GM18907 (cell line): ENCODE measurements around the gene UCK1.

Experiments
- ATAC-seq: cut with Tn5 transposase; IDR thresholded peaks from one replicate; pipeline ENCODE4 v1.9.1; 2021; ENCODE audit warnings: mild to moderate bottlenecking, moderate library complexity; ENCODE audit not compliant: unreplicated experiment

The UCK1 gene

GRCh38 chr9:131500377-131500776, 30.7 kb downstream of the UCK1 start:
- ATAC-seq = no peak

GRCh38 chr9:131499254-131499767, 31.8 kb downstream of the UCK1 start:
- no peak for ATAC-seq

DNA sequence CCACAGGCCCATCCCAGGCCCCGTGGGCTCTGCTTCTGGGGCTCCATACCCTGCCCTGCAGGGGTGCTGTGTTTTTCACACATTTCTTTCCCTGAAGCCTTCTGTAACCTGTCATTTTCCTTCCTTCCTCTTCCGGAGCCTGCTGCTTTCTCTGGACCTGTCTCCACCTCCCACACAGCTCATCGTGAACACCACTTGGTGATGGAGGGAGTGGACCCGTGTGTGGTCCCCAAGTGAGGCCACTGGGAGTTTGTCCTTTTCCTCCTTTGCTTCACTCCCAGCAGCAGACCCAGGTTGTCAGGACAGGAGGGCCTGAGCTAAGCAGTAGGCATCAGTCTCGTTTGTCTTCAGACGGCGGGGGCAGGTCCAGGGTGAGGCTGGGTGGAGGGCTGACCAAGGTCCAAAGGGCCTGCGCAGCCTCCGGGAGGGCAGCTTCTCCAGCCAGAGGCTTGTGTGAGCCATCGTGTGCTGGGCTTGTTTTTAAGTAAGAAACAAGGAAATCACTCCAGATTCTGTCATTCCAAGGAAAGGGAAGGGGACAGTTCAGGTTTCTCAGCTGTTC, 34.1 kb downstream of the UCK1 start:
- ATAC-seq = no peak

GRCh38 chr9:131495785-131496184, 35.3 kb downstream of the UCK1 start:
- no peak for ATAC-seq

DNA sequence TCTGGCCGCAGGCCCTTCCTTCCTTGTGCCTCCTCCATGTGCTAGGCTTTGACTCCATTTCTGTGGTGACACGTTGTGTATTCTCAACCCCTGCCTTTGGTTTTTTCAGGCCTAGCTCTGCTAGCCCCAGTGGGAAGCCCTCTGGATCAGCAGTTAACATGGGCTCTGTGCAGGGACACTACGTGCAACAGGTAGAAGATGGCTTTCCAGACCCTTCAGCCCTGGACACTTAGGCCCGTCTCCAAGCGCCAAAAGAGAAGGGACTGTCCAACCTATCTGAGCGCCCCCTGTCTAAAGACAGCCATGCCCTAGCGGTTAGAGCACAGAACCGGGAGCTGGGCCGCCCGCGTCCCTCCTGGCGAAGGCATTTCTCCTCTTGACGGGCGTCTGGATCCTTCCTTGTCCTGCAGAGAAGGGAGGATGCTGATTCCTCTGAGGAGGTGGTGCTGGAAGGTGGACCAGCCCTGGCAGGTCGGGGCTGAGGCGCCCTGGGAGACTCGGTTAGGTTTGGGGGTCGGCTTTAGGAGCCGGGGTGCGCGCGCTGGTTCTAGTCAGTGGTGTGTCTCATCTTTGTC, 36.7 kb downstream of the UCK1 start:
- no peak for ATAC-seq

- no peak for ATAC-seq
These were observed 39.0 kb downstream of the UCK1 start for GRCh38 chr9:131492070-131492469.

DNA sequence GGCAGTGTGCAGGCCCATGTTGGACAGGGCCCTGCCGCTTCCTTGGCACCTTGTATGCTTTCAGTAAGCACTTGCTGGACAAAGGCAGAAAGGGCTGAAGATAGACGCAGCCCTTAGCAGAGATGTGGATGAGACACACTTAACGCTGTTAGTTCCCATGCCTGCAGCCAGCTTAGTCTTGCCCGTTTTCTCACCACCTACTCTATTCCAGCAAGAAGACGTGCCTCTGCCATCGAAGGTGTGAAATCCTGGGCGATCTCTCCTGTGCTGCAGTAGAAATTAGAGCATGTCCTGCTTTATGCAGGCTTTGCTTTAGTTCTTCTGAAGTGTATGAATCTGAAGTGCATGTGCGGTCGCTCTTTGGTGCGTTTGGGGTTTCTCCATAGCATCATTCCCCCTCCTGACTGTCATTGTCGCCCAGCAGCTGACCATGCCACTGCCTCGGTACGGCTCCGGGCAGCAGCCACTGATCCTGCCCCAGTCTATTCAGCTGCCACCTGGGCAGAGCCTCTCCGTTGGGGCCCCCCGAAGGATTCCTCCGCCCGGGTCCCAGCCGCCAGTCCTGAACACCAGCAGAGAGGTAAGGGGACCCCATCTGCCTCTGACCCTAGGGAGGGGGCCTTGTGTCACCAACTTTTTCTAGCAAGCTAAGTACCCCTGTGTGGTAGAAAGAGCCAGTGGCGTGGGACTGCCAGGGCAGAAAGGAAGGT, 39.9 kb downstream of the UCK1 start:
- no peak for ATAC-seq

- no peak for ATAC-seq
These were observed 40.5 kb downstream of the UCK1 start for GRCh38 chr9:131490514-131490913.

DNA sequence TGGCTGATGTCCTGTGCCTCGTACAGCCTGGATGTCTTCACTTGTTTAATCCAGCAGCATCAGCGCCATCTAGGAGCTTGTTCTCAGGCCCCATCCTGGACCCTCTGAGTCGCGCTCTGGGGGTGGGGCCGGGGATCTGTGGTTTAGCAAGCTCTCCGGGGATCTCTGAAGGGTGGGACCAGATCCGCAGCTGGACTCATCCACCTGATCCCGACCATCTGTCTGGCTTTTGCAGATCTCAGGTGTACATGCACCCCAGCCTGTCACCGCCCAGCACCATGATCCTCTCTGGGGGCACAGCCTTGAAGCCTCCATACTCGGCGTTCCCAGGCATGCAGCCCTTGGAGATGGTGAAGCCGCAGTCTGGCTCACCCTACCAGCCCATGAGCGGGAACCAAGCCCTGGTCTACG, 43.4 kb downstream of the UCK1 start:
- no peak for ATAC-seq

DNA sequence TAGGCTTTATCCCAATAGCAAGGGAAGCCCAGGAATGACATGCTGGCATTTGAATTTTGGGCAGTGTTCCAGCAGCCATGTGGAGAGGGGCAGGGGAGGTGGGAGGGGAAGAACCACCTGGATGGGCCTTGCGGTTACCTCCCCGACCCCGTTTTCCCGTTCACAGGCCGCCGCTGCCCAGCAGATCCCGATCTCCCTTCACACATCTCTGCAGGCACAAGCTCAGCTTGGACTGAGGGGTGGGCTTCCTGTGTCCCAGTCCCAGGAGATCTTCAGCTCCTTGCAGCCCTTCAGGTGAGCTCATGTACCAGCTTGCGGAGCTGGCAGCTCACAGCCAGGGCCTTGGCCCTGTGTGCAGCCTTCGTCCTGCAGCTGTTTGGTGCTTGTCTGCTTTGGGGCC, 44.1 kb downstream of the UCK1 start:
- ATAC-seq = no peak

- no peak for ATAC-seq
These were observed 45.2 kb downstream of the UCK1 start for GRCh38 chr9:131485728-131486422.

GRCh38 chr9:131485206-131485605, 45.9 kb downstream of the UCK1 start:
- no peak for ATAC-seq

DNA sequence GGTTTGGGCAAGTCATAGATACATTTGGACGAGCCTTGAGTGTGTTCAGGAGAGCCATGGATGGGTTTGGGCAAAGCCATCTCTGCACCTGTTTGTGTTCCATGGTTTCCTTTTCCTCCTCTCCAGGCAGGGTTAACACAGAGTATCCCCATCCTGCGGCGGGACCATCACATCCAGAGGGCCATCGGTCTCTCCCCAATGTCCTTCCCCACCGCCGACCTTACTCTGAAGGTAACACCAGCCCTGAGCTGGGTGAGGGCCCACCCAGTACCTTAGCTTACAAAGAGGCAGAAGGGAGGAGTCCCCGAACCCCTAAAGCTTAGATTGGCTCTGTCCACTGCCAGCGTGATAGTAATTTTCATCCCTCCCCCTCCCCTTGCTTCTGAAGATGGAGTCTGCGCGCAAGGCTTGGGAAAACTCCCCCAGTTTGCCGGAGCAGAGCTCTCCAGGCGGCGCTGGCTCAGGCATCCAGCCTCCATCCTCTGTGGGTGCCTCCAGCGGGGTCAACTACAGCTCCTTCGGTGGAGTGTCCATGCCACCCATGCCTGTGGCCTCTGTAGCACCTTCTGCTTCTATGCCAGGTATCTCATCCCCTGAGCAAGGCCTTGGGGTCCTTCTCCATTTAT, 46.4 kb downstream of the UCK1 start:
- ATAC-seq = no peak

GRCh38 chr9:131484051-131484445, 47.0 kb downstream of the UCK1 start:
- no peak for ATAC-seq

DNA sequence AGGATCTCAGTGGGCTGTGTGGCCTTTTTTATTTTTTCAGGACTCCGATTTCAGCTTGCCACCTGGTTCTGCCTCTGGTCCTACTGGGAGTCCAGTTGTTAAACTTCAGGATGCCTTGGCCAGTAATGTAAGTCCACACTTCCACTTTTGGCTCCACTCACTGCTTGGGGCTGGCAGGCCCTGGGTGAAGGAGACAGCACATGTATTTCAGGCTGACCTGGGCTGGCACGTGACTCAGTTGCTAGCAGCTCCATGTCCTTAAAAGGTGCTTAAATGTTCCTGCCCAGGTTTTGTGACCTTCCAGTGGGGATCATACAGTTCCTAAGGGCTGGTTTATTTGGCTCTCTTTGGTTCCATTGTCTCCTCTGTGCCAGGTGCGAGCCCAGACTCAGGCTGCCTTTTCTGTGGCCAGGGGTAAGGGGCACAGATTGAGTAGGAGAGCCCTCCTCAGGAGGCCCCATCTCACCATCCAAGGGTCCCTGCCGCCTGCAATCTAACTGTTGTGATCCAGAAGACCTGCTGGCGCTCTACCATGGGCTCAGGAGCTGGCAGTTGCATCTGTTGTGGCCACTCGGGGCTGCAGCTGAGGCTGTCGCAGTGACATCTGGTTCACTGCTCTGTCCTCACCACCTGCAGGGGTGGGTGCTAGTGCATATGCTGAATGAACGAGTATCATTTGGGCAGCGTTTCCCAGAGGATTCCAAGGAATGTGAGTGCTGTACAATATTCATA, 47.6 kb downstream of the UCK1 start:
- no peak for ATAC-seq

DNA sequence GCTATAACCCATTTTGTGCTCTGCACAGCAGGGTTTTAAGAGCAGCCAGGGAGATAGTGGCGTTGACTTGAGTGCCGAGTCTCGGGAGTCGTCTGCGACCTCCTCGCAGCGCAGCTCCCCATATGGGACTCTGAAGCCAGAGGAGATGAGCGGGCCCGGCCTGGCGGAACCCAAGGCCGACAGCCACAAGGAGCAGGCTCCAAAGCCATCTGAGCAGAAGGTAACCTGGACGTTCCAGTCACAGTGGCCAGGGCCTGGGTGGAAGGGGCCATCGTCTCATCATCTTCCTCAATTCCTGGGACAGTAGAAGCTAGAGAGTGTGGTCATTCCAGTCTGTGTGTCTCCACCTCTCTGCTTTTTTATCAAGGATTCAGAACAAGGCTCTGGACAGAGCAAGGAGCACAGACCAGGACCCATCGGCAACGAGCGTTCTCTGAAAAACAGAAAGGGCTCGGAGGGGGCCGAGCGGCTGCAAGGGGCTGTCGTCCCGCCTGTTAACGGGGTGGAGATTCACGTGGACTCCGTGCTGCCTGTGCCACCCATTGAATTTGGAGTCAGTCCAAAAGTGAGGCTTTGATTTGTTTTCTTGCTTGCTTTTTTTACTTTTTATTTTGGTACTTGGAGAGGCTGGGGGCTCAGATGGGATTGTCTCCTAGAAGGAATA, 48.6 kb downstream of the UCK1 start:
- no peak for ATAC-seq

DNA sequence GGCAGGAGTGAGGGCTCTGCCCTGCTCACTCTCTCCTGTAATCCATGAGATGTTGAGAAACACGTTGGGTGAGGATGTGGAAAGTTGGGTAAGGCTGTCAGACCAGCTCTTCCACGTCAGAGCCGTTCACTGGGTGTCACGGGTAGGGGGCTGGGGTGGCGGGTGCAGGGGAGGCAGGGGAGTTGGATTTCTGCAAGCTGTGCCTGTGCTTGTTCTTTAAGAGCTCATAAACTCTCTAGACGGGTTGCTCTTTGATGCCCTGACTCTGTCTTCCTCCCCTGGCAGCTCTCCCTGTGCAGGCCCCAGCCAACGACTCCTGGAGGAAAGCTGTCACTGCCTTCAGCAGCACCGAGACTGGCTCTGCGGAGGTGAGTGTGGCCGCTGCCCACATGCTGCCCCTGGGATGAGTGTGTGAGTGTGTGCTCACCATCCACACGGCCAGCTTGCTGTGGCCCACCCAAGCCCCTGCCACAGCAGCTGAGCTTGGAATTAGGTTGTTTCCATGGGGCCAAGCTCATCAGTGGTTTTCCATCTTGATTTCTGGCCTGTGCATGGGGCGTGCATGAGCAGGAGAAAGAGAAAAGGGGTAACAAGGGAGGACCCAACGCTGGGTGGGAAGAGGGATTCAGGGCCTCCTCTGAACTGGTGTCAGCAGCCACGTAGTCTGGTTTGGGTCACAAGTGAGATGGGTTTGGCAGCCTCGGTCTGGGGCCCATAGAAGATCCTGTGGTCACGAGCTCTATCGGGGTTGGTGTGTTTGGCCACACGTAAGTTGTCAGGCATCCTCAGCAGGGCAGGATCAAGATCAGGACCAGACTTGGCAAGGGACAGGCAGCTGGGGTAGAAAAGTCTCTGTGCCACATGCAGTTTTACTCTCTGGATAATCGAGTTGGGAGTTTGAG, 49.4 kb downstream of the UCK1 start:
- no peak for ATAC-seq

DNA sequence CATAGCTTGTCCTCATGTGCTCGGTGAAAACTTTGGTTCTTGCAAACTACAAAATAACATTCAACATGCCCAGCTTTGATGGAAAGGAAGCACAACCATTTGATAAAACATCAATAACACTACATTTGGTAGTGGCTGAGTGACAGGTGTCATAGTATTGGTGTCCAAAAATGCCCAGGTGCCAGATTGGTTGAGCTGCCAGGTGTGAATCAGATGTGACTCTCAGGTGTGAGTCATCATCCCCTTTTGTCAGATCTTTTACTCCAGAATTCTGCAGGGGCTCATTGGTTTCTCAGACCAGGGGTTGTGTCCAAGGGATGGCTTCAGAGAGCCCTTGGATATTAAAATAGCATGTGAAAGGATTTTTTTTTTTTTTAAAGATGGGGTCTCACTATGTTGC, 50.8 kb downstream of the UCK1 start:
- ATAC-seq = no peak

DNA sequence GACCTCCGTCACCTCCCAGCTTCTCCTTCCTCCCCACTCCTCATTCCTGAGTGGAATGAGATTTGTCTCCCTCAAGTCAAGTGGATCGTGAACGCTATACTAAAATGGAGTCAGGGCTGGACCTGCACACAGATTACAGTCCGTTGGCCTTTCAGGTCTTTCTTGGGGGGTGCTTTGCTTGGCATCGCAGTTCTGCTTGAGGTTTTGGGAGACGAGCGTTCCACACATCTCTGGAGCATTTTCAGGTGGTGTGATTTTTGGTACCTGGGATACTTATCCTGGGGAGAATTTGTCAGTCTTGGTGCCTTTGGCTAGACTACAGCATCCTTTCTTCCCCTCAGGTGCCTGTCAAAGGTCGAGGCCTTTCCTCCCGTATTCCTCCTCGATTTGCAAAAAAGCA, 52.2 kb downstream of the UCK1 start:
- ATAC-seq = no peak
